ENCODE data around the gene CLDN11.

CLDN11 gene

GRCh38 chr3:170473358-170473757 lies 54.7 kb downstream of the CLDN11 start:
- DNase-seq = no peak

GRCh38 chr3:170475092-170475685 lies 56.5 kb downstream of the CLDN11 start:
- no peak for DNase-seq

GRCh38 chr3:170476291-170476690 lies 57.6 kb downstream of the CLDN11 start:
- no peak for DNase-seq

- no peak for DNase-seq
Observed at GRCh38 chr3:170477395-170477794, 58.7 kb downstream of the CLDN11 start.

GRCh38 chr3:170480111-170480510 lies 61.4 kb downstream of the CLDN11 start:
- no peak for DNase-seq

- no peak for DNase-seq
Observed at GRCh38 chr3:170482199-170482598, 63.5 kb downstream of the CLDN11 start.

GRCh38 chr3:170483485-170484262 lies 65.0 kb downstream of the CLDN11 start:
- DNase-seq = no peak

Measured in activated CD4-positive, CD25-positive, alpha-beta regulatory T cell (primary cell).